GM18520 (cell line): Measurements from ENCODE around the gene TMEM272.

Experiments used
- ATAC-seq: cut with Tn5 transposase; IDR thresholded peaks from one replicate; pipeline ENCODE4 v1.9.1; 2021; ENCODE audit not compliant: unreplicated experiment

TMEM272 gene, protein sequence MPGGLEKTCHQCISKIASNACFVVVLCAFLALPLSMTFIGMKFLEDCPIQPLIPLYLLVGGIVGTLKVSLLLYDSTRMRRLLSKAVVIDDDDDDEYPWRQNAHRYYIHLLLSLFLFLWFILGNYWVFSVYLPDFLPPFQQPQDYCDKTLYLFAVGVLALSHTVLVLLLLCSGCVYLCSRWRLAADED

GRCh38 chr13:51844862-51845573 is at the start of gene TMEM272:
TMEM272 (minus strand) TSS chr13:51845177; CDS start chr13:51838530, 6,647 bp downstream.
- ATAC-seq = no peak

DNA sequence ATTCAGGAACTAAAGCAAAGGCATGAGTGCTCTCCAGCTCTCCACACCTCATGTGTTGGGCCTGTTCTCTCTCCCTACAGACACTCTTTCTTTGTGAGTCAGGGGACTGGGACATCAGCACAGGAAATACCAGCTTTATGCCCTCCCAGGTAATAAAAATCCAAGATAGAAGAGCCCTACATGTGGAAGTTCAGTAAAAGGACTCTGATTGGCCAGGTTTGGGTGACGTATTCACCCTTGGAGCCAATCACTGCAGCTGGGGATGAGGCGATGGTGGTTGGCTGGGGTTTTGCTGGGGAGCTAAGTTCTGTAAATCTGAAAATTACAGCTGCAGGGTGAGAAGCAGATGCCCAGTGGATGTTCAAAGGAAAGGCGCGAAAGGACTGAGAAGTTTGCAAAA is 49.3 kb upstream of the TMEM272 start:
- ATAC-seq = no peak

- ATAC-seq = no peak
Measured at GRCh38 chr13:51892657-51893056, 47.7 kb upstream of the TMEM272 start.

GRCh38 chr13:51887468-51887867 is 42.5 kb upstream of the TMEM272 start:
- ATAC-seq = no peak

- ATAC-seq = no peak
Measured at GRCh38 chr13:51885651-51886050, 40.7 kb upstream of the TMEM272 start.

GRCh38 chr13:51883226-51883600 is 38.2 kb upstream of the TMEM272 start:
- no peak for ATAC-seq

GRCh38 chr13:51882570-51883225 is 37.7 kb upstream of the TMEM272 start:
- no peak for ATAC-seq

GRCh38 chr13:51881296-51881695 is 36.3 kb upstream of the TMEM272 start:
- no peak for ATAC-seq

DNA sequence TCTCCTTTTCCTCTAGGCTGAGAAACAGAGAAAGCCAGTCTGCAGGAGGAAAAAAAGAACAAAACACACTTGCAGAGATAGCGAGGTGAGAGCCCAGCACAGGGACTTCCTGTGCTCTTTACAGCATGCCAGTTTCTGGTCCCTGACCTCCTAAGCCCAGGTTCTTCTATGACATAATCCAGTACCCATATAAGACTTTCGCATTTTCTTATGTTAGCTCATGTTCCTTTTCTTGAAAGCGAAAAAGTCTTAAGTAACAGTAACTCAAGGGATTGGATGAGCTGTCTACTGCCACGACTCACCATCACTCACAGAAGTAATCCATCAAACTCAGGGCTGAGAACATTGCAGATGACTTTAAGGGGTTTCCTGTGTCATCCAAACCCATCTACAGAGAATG is 34.2 kb upstream of the TMEM272 start:
- no peak for ATAC-seq

GRCh38 chr13:51874651-51875050 is 29.7 kb upstream of the TMEM272 start:
- no peak for ATAC-seq

GRCh38 chr13:51873837-51874236 is 28.9 kb upstream of the TMEM272 start:
- ATAC-seq = no peak

GRCh38 chr13:51873117-51873798 is 28.3 kb upstream of the TMEM272 start:
- ATAC-seq = no peak

DNA sequence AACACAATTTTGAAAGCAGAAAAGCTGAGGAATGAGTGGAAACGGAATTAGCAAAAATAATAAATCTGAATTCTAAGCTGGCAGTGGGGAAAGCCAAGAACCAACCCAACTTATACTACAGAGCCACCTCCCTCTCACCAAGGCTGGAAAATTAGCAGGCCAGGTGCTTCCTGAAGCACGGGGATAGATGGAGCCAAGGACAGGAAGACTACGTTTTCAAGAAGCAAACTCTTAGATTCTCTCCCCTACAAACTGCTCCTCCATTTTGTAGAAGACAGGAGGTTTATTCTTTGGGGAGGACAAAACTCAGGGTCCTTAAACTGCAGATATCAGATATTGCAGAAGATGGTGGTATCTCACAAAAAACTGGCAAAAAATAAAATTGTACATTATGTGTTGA is 25.6 kb upstream of the TMEM272 start:
- ATAC-seq = no peak

GRCh38 chr13:51869916-51870315 is 24.9 kb upstream of the TMEM272 start:
- ATAC-seq = no peak

DNA sequence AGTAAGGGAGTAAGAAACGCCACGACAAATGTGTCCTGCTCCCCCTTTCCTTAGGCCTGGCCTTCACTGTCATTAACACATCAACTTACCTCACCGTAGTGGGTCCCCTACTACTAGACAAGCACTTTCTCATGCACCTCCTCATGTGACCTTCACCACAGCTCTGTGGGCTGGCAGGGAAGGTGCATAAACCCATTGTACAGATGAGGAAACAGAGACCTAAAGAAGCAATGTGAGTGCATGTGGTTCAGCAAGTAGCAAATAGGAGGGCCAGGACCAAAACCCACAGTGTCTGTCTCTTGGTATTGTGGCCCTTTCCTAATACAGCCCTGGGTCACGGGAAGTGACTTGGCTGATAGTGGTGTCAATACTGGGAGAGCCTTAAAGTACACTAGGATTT is 22.1 kb upstream of the TMEM272 start:
- ATAC-seq = no peak

DNA sequence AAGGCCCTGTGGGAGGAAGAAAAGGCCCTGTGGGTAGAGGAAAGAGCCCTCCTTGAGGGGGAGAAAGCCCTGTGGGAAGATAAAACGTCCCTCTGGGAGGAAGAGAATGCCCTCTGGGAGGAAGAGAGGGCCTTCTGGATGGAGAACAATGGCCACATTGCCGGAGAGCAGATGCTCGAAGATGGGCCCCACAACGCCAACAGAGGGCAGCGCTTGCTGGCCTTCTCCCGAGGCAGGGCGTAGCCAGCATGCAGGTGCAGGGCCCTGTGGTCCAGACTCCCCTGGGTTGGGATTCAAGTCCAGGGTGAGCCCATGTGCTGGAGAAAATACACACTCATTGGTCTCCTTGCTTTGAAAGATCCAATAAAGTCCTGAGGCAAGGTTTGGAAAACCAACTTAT is 20.9 kb upstream of the TMEM272 start:
- no peak for ATAC-seq

DNA sequence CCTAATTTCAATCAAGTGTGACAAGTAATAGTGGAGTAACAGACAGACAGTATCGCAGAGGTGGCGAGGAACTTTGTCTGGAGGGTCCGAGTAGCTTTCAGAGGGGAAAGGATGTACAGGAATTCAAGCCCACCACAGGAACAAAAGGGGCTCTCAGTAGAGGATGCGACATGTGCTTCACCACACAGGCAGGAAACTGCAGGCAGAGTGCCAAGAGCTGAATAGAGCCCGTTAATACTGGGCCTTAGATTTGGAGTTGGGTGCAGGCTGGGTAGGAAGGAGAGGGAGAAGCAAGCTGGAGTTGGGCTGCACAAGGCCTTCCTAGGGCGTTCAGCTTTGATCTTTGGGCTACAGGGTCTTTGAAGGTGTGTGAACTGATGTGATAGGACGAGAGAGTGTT is 18.0 kb upstream of the TMEM272 start:
- ATAC-seq = no peak

GRCh38 chr13:51861723-51862300 is 16.8 kb upstream of the TMEM272 start, which contains the start of gene CCDC70:
CCDC70 (plus strand) TSS chr13:51861969; CDS start chr13:51865412, 3,443 bp downstream.
- no peak for ATAC-seq

DNA sequence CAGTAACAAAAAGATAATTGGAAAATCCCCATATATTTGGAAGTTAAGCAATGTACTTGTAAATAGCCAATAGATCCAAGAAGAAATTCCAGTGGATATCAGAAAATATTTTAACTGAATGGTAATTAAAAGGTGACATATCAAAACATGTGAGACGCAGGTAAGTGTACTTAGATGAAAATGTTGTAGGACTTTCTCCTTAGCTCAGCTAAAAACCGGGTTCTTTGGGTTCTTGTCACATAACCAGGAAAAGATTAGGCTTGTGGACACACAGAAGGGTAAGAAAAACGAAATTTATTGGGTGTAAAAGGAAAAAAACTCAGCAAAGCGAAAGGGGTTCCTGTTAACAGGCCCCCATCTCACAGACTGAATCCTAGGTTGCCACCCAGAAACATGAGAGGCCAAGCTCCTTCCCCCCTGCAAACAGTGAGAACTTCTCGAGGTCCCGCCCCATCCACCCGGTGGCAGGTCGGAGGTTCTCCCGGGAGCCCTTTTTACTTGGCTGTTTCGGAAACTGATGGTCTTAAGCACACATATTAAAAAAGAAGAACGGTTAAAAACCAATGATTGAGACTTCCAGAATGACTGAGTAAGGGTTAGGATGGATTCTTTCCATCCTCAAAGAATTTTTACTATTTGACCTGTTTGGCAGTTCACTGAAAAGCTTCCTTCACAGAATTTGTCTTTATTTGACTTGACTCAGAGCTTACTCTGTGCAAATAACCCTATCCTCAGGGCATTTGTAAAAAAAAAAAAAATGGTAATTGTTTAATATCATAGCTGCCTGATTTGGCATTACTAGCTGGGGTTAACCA is 13.7 kb upstream of the TMEM272 start:
- no peak for ATAC-seq

GRCh38 chr13:51856998-51857397 is 12.0 kb upstream of the TMEM272 start:
- no peak for ATAC-seq
